H9 (cell line): ENCODE data around the gene ZNF385D. TPM values are rescaled to one million over a fixed set of nuclear protein-coding genes. Genes with fewer than 3 reads are reported as not detected.

Source experiments
- DNase-seq: peaks from one replicate; pipeline ENCODE4 v3.0.0-alpha.2; 2017
- H2AFZ ChIP-seq: one replicate; pipeline ENCODE4 v1.6.1; 2013; ENCODE audit warnings: mild to moderate bottlenecking, low read length, control low read depth, moderate library complexity
- H2AK5ac ChIP-seq: 2 replicates; pipeline ENCODE4 v1.6.1; 2013; ENCODE audit warnings: low read length, control low read depth, mixed read lengths; ENCODE audit not compliant: insufficient read length
- H2BK120ac ChIP-seq: one replicate; pipeline ENCODE4 v1.6.1; 2013; ENCODE audit warnings: low read depth, mild to moderate bottlenecking, low read length, control low read depth, inconsistent platforms; ENCODE audit not compliant: poor library complexity, severe bottlenecking
- H2BK12ac ChIP-seq: 2 replicates; pipeline ENCODE4 v1.6.1; 2013; ENCODE audit warnings: low read length, control low read depth, mixed read lengths, low read depth; ENCODE audit not compliant: insufficient read length
- H2BK15ac ChIP-seq: 2 replicates; pipeline ENCODE4 v1.6.1; 2013; ENCODE audit warnings: low read depth, low read length, control low read depth
- H2BK20ac ChIP-seq: one replicate; pipeline ENCODE4 v1.6.1; 2013; ENCODE audit warnings: low read depth, mild to moderate bottlenecking, low read length, control low read depth, inconsistent platforms; ENCODE audit not compliant: poor library complexity, severe bottlenecking
- H2BK5ac ChIP-seq: 2 replicates; pipeline ENCODE4 v1.6.1; 2013; ENCODE audit warnings: low read length, control low read depth, mixed read lengths; ENCODE audit not compliant: insufficient read length
- H3K14ac ChIP-seq: 2 replicates; pipeline ENCODE4 v1.6.1; 2013; ENCODE audit warnings: low read length, control low read depth; ENCODE audit not compliant: insufficient read depth
- H3K18ac ChIP-seq: 2 replicates; pipeline ENCODE4 v1.6.1; 2013; ENCODE audit warnings: low read depth, mild to moderate bottlenecking, mixed read lengths, low read length, control low read depth; ENCODE audit not compliant: insufficient read length
- H3K23ac ChIP-seq: 2 replicates; pipeline ENCODE4 v1.6.1; 2013; ENCODE audit warnings: low read length, control low read depth, mixed read lengths, low read depth; ENCODE audit not compliant: insufficient read length
- H3K23me2 ChIP-seq: 2 replicates; pipeline ENCODE4 v1.6.1; 2013; ENCODE audit warnings: low read depth, mild to moderate bottlenecking, mixed read lengths, low read length, control low read depth; ENCODE audit not compliant: insufficient read length, poor library complexity, severe bottlenecking
- H3K27ac ChIP-seq: 2 replicates; pipeline ENCODE4 v1.5.1; 2013; ENCODE audit warnings: low read length, control low read depth, mixed read lengths, low read depth; ENCODE audit not compliant: insufficient read length
- H3K27me3 ChIP-seq: 2 replicates; pipeline ENCODE4 v1.6.1; 2013; ENCODE audit warnings: low read length, control low read depth, inconsistent platforms; ENCODE audit not compliant: insufficient read depth
- H3K4ac ChIP-seq: 2 replicates; pipeline ENCODE4 v1.6.1; 2013; ENCODE audit warnings: low read depth, mild to moderate bottlenecking, control low read depth, inconsistent platforms, low read length, moderate library complexity
- H3K4me1 ChIP-seq: 2 replicates; pipeline ENCODE4 v1.6.1; 2013; ENCODE audit warnings: low read length, control low read depth, inconsistent platforms; ENCODE audit not compliant: insufficient read depth
- H3K4me2 ChIP-seq: 2 replicates; pipeline ENCODE4 v1.6.1; 2013; ENCODE audit warnings: low read length, control low read depth, mixed read lengths; ENCODE audit not compliant: insufficient read length, insufficient read depth
- H3K56ac ChIP-seq: 2 replicates; pipeline ENCODE4 v1.6.1; 2013; ENCODE audit warnings: low read depth, mild to moderate bottlenecking, mixed read lengths, low read length, control low read depth; ENCODE audit not compliant: insufficient read length
- H3K79me1 ChIP-seq: 2 replicates; pipeline ENCODE4 v1.6.1; 2013; ENCODE audit warnings: low read depth, mild to moderate bottlenecking, moderate library complexity, low read length, control low read depth, inconsistent platforms; ENCODE audit not compliant: insufficient read depth, poor library complexity, severe bottlenecking
- H3K79me2 ChIP-seq: 2 replicates; pipeline ENCODE4 v1.6.1; 2013; ENCODE audit warnings: low read length, control low read depth, inconsistent platforms; ENCODE audit not compliant: insufficient read depth
- H3K9ac ChIP-seq: 2 replicates; pipeline ENCODE4 v1.6.1; 2013; ENCODE audit warnings: low read length, control low read depth, mixed read lengths; ENCODE audit not compliant: insufficient read length; ENCODE audit errors: extremely low read depth
- H3K9me3 ChIP-seq: one replicate; pipeline ENCODE4 v1.6.1; 2013; ENCODE audit warnings: low read depth, low read length, inconsistent platforms; ENCODE audit not compliant: control insufficient read depth
- H3T11ph ChIP-seq: one replicate; pipeline ENCODE4 v1.6.1; 2013; ENCODE audit warnings: mild to moderate bottlenecking, low read length, control low read depth, inconsistent platforms
- H4K20me1 ChIP-seq: one replicate; pipeline ENCODE4 v1.6.1; 2013; ENCODE audit not compliant: control insufficient read depth, insufficient read length, insufficient read depth
- H4K5ac ChIP-seq: 2 replicates; pipeline ENCODE4 v1.6.1; 2013; ENCODE audit warnings: low read depth, mild to moderate bottlenecking, mixed read lengths, low read length, control low read depth; ENCODE audit not compliant: insufficient read length
- H4K8ac ChIP-seq: replicated peaks from 2 replicates; pipeline ENCODE4 v1.6.1; 2013; ENCODE audit warnings: low read length, control low read depth, mixed read lengths, low read depth; ENCODE audit not compliant: insufficient read length
- H4K91ac ChIP-seq: 2 replicates; pipeline ENCODE4 v1.6.1; 2013; ENCODE audit warnings: low read depth, mild to moderate bottlenecking, moderate library complexity, mixed read lengths, low read length, control low read depth; ENCODE audit not compliant: insufficient read length
- H3K27ac Mint-ChIP-seq, 3 experiments: 2 replicates in 2 of 3; 3 replicates in 1 of 3; pipeline ENCODE4 v1.8.0; 2020 to 2021; ENCODE audit warnings: mixed read lengths in 3 of 3, mild to moderate bottlenecking in 1 of 3, moderate library complexity in 1 of 3
- H3K27me3 Mint-ChIP-seq: 2 replicates; pipeline ENCODE4 v1.8.0; 2021; ENCODE audit warnings: low read depth, mild to moderate bottlenecking, moderate library complexity, mixed read lengths
- H3K36me3 Mint-ChIP-seq, 3 experiments: 2 replicates in 2 of 3; 3 replicates in 1 of 3; pipeline ENCODE4 v1.8.0; 2020 to 2021; ENCODE audit warnings: low read depth in 3 of 3, mixed read lengths in 3 of 3; ENCODE audit not compliant: insufficient read depth in 1 of 3
- H3K4me1 Mint-ChIP-seq, 2 experiments: 2 replicates each; pipeline ENCODE4 v1.8.0; 2020; ENCODE audit warnings: mixed read lengths in 2 of 2
- H3K4me3 Mint-ChIP-seq, 2 experiments: 2 replicates in 1 of 2; 3 replicates in 1 of 2; pipeline ENCODE4 v1.8.0; 2020 to 2021; ENCODE audit warnings: mild to moderate bottlenecking in 2 of 2, mixed read lengths in 2 of 2, moderate library complexity in 1 of 2
- H3K9me3 Mint-ChIP-seq, 2 experiments: 2 replicates in 1 of 2; 3 replicates in 1 of 2; pipeline ENCODE4 v1.8.0; 2020; ENCODE audit warnings: mild to moderate bottlenecking in 2 of 2, mixed read lengths in 2 of 2, moderate library complexity in 1 of 2
- WGBS: extraction: QIAGEN DNeasy Blood & Tissue Kit; methylation state at CpG from one replicate; pipeline ENCODE4 v1.1.7; 2013; ENCODE audit warnings: missing lambda C conversion rate, low lambda C conversion rate, mixed read lengths; ENCODE audit not compliant: insufficient read length; ENCODE audit errors: extremely low coverage; 5-methylcytosine and 5-hydroxymethylcytosine counted together
- total RNA-seq: library from RNA; stranded (reverse); gene quantifications from 2 replicates; pipeline ENCODE4 v1.2.1, GENCODE V29; 2021
- TF ChIP-seq, protein P1 (sequence below): fragments of 200-600 bp; sonication (generic); conservative IDR thresholded peaks from 3 replicates; pipeline ENCODE4 v1.8.0; 2021; ENCODE audit warnings: antibody characterized with exemption, mild to moderate bottlenecking

Gene ZNF385D
- total RNA-seq, 1 experiment from 2014 or later, result 1.5 TPM

DNA sequence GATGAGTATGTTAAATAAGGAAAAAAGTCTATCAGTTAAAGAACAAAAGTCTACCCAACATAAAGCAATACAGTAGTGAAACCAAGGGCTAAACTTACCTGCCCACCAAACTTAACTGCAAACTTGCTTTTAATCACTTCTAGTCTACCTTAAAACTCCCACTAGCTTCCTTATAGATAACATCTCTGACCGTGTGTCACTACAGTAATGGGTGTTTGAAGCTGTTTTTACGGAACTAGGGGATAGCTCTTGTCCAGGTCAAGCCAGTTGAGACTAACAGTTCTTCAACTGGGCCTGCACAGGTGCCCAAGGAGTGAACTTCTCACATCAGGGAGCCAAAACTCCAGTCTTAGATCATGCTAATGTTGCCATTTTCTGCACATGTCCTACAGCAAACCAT lies 132.3 kb downstream of the ZNF385D start:
- H3K9me3 Mint-ChIP-seq, result no peaks in the 10 kb centered on the region; a peak in 1 of 5 replicates
- Histone ChIP-seq H2AK5ac (no peak overlapping the region), H2BK12ac (no peak overlapping the region), H3K23me2 (no peaks in the 10 kb centered on the region), H3K27ac (no peak overlapping the region), H2BK5ac (no peak overlapping the region), H2BK15ac (no peak overlapping the region), H2BK20ac (no peak overlapping the region), H2AFZ (no peak overlapping the region), H3K56ac (no peak overlapping the region), H3K27me3 (no peaks in the 10 kb centered on the region), H3K79me1 (no peaks in the 10 kb centered on the region), H3K4ac (no peak overlapping the region), H3K9ac (no peak overlapping the region), H3K4me2 (no peak overlapping the region), H3K23ac (no peak overlapping the region), H4K8ac (no peak overlapping the region), H4K91ac (no peak overlapping the region), H3K18ac (no peak overlapping the region), H3K79me2 (no peaks in the 10 kb centered on the region), H3T11ph (no peak overlapping the region), H3K14ac (no peak overlapping the region), H4K5ac (no peak overlapping the region), H2BK120ac (no peak overlapping the region), H3K9me3 (no peaks in the 10 kb centered on the region), H4K20me1 (no peaks in the 10 kb centered on the region), H3K4me1 (peaks cover 2% of the 10 kb centered on the region; the same call in 1 of the 2 replicates)
- no CpG with 5 or more reads among the region's 2 CpGs for WGBS
- no peak for DNase-seq
- no peak overlapping the region for H3K4me3 Mint-ChIP-seq
- TF ChIP-seq, protein P1, sequence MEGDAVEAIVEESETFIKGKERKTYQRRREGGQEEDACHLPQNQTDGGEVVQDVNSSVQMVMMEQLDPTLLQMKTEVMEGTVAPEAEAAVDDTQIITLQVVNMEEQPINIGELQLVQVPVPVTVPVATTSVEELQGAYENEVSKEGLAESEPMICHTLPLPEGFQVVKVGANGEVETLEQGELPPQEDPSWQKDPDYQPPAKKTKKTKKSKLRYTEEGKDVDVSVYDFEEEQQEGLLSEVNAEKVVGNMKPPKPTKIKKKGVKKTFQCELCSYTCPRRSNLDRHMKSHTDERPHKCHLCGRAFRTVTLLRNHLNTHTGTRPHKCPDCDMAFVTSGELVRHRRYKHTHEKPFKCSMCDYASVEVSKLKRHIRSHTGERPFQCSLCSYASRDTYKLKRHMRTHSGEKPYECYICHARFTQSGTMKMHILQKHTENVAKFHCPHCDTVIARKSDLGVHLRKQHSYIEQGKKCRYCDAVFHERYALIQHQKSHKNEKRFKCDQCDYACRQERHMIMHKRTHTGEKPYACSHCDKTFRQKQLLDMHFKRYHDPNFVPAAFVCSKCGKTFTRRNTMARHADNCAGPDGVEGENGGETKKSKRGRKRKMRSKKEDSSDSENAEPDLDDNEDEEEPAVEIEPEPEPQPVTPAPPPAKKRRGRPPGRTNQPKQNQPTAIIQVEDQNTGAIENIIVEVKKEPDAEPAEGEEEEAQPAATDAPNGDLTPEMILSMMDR, result no peak
- no peak overlapping the region for H3K27ac Mint-ChIP-seq
- no peaks in the 10 kb centered on the region for H3K27me3 Mint-ChIP-seq
- H3K36me3 Mint-ChIP-seq, result peaks cover 0 to 2% (median 0%) of the 10 kb centered on the region in 3 experiments; a peak in 1 of 7 replicates
- H3K4me1 Mint-ChIP-seq, result peaks cover 13 to 15% of the 10 kb centered on the region in 2 experiments
